K562 (cell line): ENCODE results near the gene RAP1A. TPM values are rescaled to one million over a fixed set of nuclear protein-coding genes. Genes with fewer than 3 reads are reported as not detected.

Source experiments
- AFF4 ChIP-seq: sonication (generic); formaldehyde crosslinking; IDR thresholded peaks from 2 replicates; pipeline ENCODE4 v1.8.0; 2023; ENCODE audit warnings: mild to moderate bottlenecking, missing genetic modification reagents
- CBFA2T2 ChIP-seq: fragments of 450-650 bp; conservative IDR thresholded peaks from 2 replicates; pipeline ENCODE4 v1.6.1; 2017; ENCODE audit warnings: mild to moderate bottlenecking
- CREB5 ChIP-seq: fragments of 250-450 bp; sonication (Bioruptor Pico); IDR thresholded peaks from 2 replicates; pipeline ENCODE4 v1.5.0; 2020; ENCODE audit warnings: mild to moderate bottlenecking
- FOXP1 ChIP-seq: sonication (generic); formaldehyde crosslinking; IDR thresholded peaks from 2 replicates; pipeline ENCODE4 v1.8.0; 2022; ENCODE audit warnings: mild to moderate bottlenecking, missing genetic modification reagents
- GABPA ChIP-seq: fragments of 200-800 bp; sonication (Bioruptor generic); conservative IDR thresholded peaks from 2 replicates; pipeline ENCODE4 v1.6.1; 2016; ENCODE audit warnings: low read depth, missing genetic modification characterization, missing compliant biosample characterization
- HNRNPK ChIP-seq: fragments of 200-400 bp; formaldehyde crosslinking; IDR thresholded peaks from one replicate; pipeline ENCODE4 v1.6.1; 2018; ENCODE audit warnings: mild to moderate bottlenecking, low read depth, low read length; ENCODE audit not compliant: poor library complexity, severe bottlenecking
- HOXB6 ChIP-seq: fragments of 250-450 bp; sonication (Bioruptor Pico); IDR thresholded peaks from 2 replicates; pipeline ENCODE4 v1.5.1; 2022; ENCODE audit warnings: mild to moderate bottlenecking, borderline replicate concordance
- KLF1 ChIP-seq: fragments of 450-650 bp; IDR thresholded peaks from 2 replicates; pipeline ENCODE4 v1.6.1; 2016; ENCODE audit warnings: missing genetic modification characterization, missing compliant biosample characterization
- KLF10 ChIP-seq: fragments of 250-450 bp; sonication (Bioruptor Pico); IDR thresholded peaks from 2 replicates; pipeline ENCODE4 v1.6.1; 2021; ENCODE audit warnings: matching md5 sums
- MIER1 ChIP-seq: fragments of 450-650 bp; IDR thresholded peaks from 2 replicates; pipeline ENCODE4 v1.6.1; 2016; ENCODE audit warnings: antibody characterized with exemption, mild to moderate bottlenecking, low read depth
- PCBP1 ChIP-seq: fragments of 200-400 bp; formaldehyde crosslinking; IDR thresholded peaks from 2 replicates; pipeline ENCODE4 v1.6.1; 2018; ENCODE audit warnings: mild to moderate bottlenecking, low read depth, low read length; ENCODE audit not compliant: poor library complexity, severe bottlenecking
- RBM17 ChIP-seq: fragments of 200-400 bp; formaldehyde crosslinking; IDR thresholded peaks from 2 replicates; pipeline ENCODE4 v1.6.1; 2017; ENCODE audit warnings: low read depth, mild to moderate bottlenecking, low read length, borderline replicate concordance
- SPI1 ChIP-seq: IDR thresholded peaks from 2 replicates; pipeline ENCODE4 v1.6.1; 2011; ENCODE audit warnings: low read depth, low read length, control low read depth, borderline replicate concordance
- TBL1XR1 ChIP-seq, 2 experiments: IDR thresholded peaks; 2 replicates each; pipeline ENCODE4 v1.6.1; 2012; ENCODE audit warnings: improper control_type of control experiment in 2 of 2, low read length in 2 of 2, mild to moderate bottlenecking in 1 of 2
- USF1 ChIP-seq: sonication (generic); formaldehyde crosslinking; IDR thresholded peaks from 2 replicates; pipeline ENCODE4 v1.9.0; 2022; ENCODE audit warnings: mild to moderate bottlenecking, missing genetic modification reagents
- ZNF140 ChIP-seq: fragments of 250-450 bp; sonication (Bioruptor Pico); IDR thresholded peaks from 2 replicates; pipeline ENCODE4 v1.8.0; 2021; ENCODE audit warnings: moderate library complexity, mild to moderate bottlenecking, inconsistent platforms
- polyA plus RNA-seq, 8 experiments: library from polyadenylated mRNA; depleted of rRNA in 4 of 8; stranded (reverse) in 5 of 8; unstranded in 3 of 8; fragments of >200 nt; fragmentation: Nextera tagmentation in 2 of 8; fragmentation: Illumina TruSeq in 1 of 8; extraction: Ambion mirVana in 2 of 8; extraction: Trizol in 1 of 8; gene quantifications; 2 replicates each; pipeline versions ENCODE4 v1.2.1 to v1.2.3, GENCODE V29; 2011 to 2014; ENCODE audit warnings: inconsistent platforms in 1 of 8, missing spikeins in 1 of 8
- total RNA-seq, 7 experiments: library from RNA; depleted of rRNA in 6 of 7; stranded (reverse); fragments of >200 nt in 6 of 7; fragmentation: Illumina TruSeq in 2 of 7; extraction: Trizol in 2 of 7; gene quantifications; 2 replicates each; pipeline versions ENCODE4 v1.2.1 to v1.2.3, GENCODE V29; 2011 to 2021; ENCODE audit warnings: low replicate concordance in 1 of 7
- TF ChIP-seq, protein P1 (sequence below): fragments of 450-650 bp; IDR thresholded peaks from 2 replicates; pipeline ENCODE4 v1.6.1; 2016; ENCODE audit warnings: antibody characterized with exemption
- TF ChIP-seq, protein P2 (sequence below): IDR thresholded peaks from 2 replicates; pipeline ENCODE4 v1.6.1; 2014; ENCODE audit warnings: antibody characterized with exemption

The RAP1A gene
- total and polyA plus RNA-seq, 9 of the 15 experiments (the other 6 are each of a cell fraction or from before 2014, with no cell fraction given): 13.4 to 86.2 (median 32.5) TPM

GRCh38 chr1:111660204-111661150 lies 40.9 kb downstream of the RAP1A start (continued):
- no peak for TF ChIP-seq KLF1
- no peak for TF ChIP-seq HNRNPK
- TF ChIP-seq MIER1: peak; percentile 38; the same call in 1 of the 2 replicates
- TF ChIP-seq AFF4: peak; percentile 57; the same call in 1 of the 2 replicates
- TF ChIP-seq FOXP1 (CRISPR knock-in tag): 0 out of 2 replicates have a peak, but pooled peaks have one; percentile 20
- TF ChIP-seq USF1: no peak
- TF ChIP-seq PCBP1: no peak
- no peak for TF ChIP-seq ZNF140 (CRISPR knock-in tag)
- no peak for TF ChIP-seq CREB5
- TF ChIP-seq RBM17: no peak
- TF ChIP-seq TBL1XR1 (IDR thresholded peaks at IDR 0.05; ENCODE audit: low read length in 2 of 2): peak; percentile 69 to 92; a peak in 3 of 4 replicates
- 0 out of 2 replicates have a peak, but pooled peaks have one; percentile 17 for TF ChIP-seq GABPA (tag)
- TF ChIP-seq, protein P1, sequence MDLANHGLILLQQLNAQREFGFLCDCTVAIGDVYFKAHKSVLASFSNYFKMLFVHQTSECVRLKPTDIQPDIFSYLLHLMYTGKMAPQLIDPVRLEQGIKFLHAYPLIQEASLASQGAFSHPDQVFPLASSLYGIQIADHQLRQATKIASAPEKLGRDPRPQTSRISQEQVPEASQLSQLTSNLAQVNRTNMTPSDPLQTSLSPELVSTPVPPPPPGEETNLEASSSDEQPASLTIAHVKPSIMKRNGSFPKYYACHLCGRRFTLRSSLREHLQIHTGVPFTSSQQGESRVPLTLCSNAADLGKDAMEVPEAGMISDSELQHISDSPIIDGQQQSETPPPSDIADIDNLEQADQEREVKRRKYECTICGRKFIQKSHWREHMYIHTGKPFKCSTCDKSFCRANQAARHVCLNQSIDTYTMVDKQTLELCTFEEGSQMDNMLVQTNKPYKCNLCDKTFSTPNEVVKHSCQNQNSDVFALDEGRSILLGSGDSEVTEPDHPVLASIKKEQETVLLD: peak; percentile 51; the same call in 1 of the 2 replicates
- TF ChIP-seq KLF10 (CRISPR knock-in tag): no peak
- TF ChIP-seq HOXB6 (CRISPR knock-in tag): no peak
- TF ChIP-seq SPI1: peak; percentile 94
- TF ChIP-seq CBFA2T2: peak; percentile 87
- TF ChIP-seq, protein P2, sequence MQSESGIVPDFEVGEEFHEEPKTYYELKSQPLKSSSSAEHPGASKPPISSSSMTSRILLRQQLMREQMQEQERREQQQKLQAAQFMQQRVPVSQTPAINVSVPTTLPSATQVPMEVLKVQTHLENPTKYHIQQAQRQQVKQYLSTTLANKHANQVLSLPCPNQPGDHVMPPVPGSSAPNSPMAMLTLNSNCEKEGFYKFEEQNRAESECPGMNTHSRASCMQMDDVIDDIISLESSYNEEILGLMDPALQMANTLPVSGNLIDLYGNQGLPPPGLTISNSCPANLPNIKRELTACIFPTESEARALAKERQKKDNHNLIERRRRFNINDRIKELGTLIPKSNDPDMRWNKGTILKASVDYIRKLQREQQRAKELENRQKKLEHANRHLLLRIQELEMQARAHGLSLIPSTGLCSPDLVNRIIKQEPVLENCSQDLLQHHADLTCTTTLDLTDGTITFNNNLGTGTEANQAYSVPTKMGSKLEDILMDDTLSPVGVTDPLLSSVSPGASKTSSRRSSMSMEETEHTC: no peak
